HCT116 (cell line): ENCODE measurements around the gene STRA8.

ENCODE experiments used
- ATF3 ChIP-seq: IDR thresholded peaks from 2 replicates; pipeline ENCODE4 v1.6.1; 2012
- CTCF ChIP-seq, 3 experiments: fragments of 200-600 bp in 1 of 3; sonication (generic) in 1 of 3; IDR thresholded peaks in 2 of 3; conservative IDR thresholded peaks in 1 of 3; 2 replicates each; pipeline ENCODE4 v1.5.1; 2012 to 2017; ENCODE audit warnings: low read depth in 2 of 3, low read length in 2 of 3, antibody characterized with exemption in 1 of 3, borderline replicate concordance in 1 of 3, control low read depth in 1 of 3, mild to moderate bottlenecking in 1 of 3, mixed read lengths in 1 of 3, mixed run types in 1 of 3, moderate library complexity in 1 of 3; ENCODE audit not compliant: insufficient read depth in 1 of 3
- EZH2 ChIP-seq: fragments of 200-600 bp; sonication (generic); IDR thresholded peaks from 2 replicates; pipeline ENCODE4 v1.6.1; 2017; ENCODE audit warnings: antibody characterized with exemption, mixed run types
- POLR2A ChIP-seq: IDR thresholded peaks from 2 replicates; pipeline ENCODE4 v1.7.0; 2011; ENCODE audit warnings: borderline replicate concordance; ENCODE audit not compliant: insufficient read depth, insufficient read length; ENCODE audit errors: extremely low read depth
- POLR2AphosphoS5 ChIP-seq: IDR thresholded peaks from 2 replicates; pipeline ENCODE4 v1.6.1; 2011; ENCODE audit warnings: mild to moderate bottlenecking, low read depth, low read length, moderate library complexity
- RAD21 ChIP-seq: IDR thresholded peaks from 2 replicates; pipeline ENCODE4 v1.6.1; 2012; ENCODE audit warnings: low read depth, mild to moderate bottlenecking
- SIN3A ChIP-seq: IDR thresholded peaks from 2 replicates; pipeline ENCODE4 v1.6.1; 2012; ENCODE audit warnings: low read depth
- SP1 ChIP-seq: IDR thresholded peaks from 2 replicates; pipeline ENCODE4 v1.6.1; 2012; ENCODE audit warnings: low read depth
- SRF ChIP-seq: IDR thresholded peaks from 2 replicates; pipeline ENCODE4 v1.6.1; 2012; ENCODE audit warnings: low read depth
- TCF7L2 ChIP-seq: IDR thresholded peaks from 2 replicates; pipeline ENCODE4 v1.7.0; 2011; ENCODE audit warnings: borderline replicate concordance, inconsistent platforms; ENCODE audit not compliant: insufficient read depth, insufficient read length; ENCODE audit errors: extremely low read depth
- YY1 ChIP-seq: IDR thresholded peaks from 2 replicates; pipeline ENCODE4 v1.6.1; 2011; ENCODE audit warnings: low read length, low read depth, moderate library complexity, mild to moderate bottlenecking; ENCODE audit not compliant: insufficient replicate concordance; ENCODE audit errors: extremely low read depth
- ZBTB33 ChIP-seq: IDR thresholded peaks from 2 replicates; pipeline ENCODE4 v1.6.1; 2011; ENCODE audit warnings: mild to moderate bottlenecking, low read length, moderate library complexity; ENCODE audit not compliant: insufficient replicate concordance; ENCODE audit errors: extremely low read depth
- ZNF274 ChIP-seq: fragments of 200-500 bp; sonication (Bioruptor generic); IDR thresholded peaks from 2 replicates; pipeline ENCODE4 v1.6.1; 2014; ENCODE audit warnings: mild to moderate bottlenecking, low read depth, low read length, inconsistent platforms

- no peak for TF ChIP-seq RAD21
- TF ChIP-seq ZNF274 = no peak
- no peak for TF ChIP-seq SRF
- no peak for TF ChIP-seq CTCF (IDR thresholded peaks at IDR 0.05 in 2 of 3, conservative IDR thresholded peaks at IDR 0.05 in 1 of 3; ENCODE audit: borderline replicate concordance in 1 of 3, insufficient read depth in 1 of 3, low read depth in 2 of 3, low read length in 2 of 3)
- no peak for TF ChIP-seq YY1
- TF ChIP-seq ATF3 = no peak
- TF ChIP-seq ZBTB33 = no peak
- no peak for TF ChIP-seq POLR2A
- no peak for TF ChIP-seq TCF7L2
- TF ChIP-seq SIN3A = no peak
- TF ChIP-seq EZH2 = no peak
- no peak for TF ChIP-seq POLR2AphosphoS5
- TF ChIP-seq SP1 = no peak
These were observed 46.8 kb upstream of the STRA8 start for GRCh38 chr7:135186841-135187253.
